ENCODE results near the gene HIPK3. TPM values are rescaled to one million over a fixed set of nuclear protein-coding genes. Genes with fewer than 3 reads are reported as not detected.
"Not testable (repeated sequence)": the region's sequence is repeated elsewhere in the genome, so short reads cannot be mapped to it uniquely, and the experiment has no call there.

Gene HIPK3
- total RNA-seq, 1 experiment from 2014 or later = 30.5 TPM

GRCh38 chr11:33303541-33303940 is 46.4 kb downstream of the HIPK3 start:
- DNase-seq (ENCODE audit: low read depth) = no peak

GRCh38 chr11:33306821-33307220 is 49.6 kb downstream of the HIPK3 start:
- DNase-seq (ENCODE audit: low read depth) = not testable (repeated sequence)

- DNase-seq (ENCODE audit: low read depth) = no peak
Measured at GRCh38 chr11:33307984-33308383, 50.8 kb downstream of the HIPK3 start.

- DNase-seq (ENCODE audit: low read depth) = no peak
Measured at GRCh38 chr11:33309118-33309517, 51.9 kb downstream of the HIPK3 start.

GRCh38 chr11:33310720-33311500 is 53.7 kb downstream of the HIPK3 start:
- peak; percentile 67 for DNase-seq (ENCODE audit: low read depth)

GRCh38 chr11:33311680-33312079 is 54.5 kb downstream of the HIPK3 start:
- no peak for DNase-seq (ENCODE audit: low read depth)

- DNase-seq (ENCODE audit: low read depth) = no peak
Measured at GRCh38 chr11:33315822-33316221, 58.6 kb downstream of the HIPK3 start.

GRCh38 chr11:33317662-33318061 is 60.5 kb downstream of the HIPK3 start:
- DNase-seq (ENCODE audit: low read depth) = no peak

GRCh38 chr11:33320016-33320813 is 63.0 kb downstream of the HIPK3 start:
- no peak for DNase-seq (ENCODE audit: low read depth)

GRCh38 chr11:33320814-33321330 is 63.7 kb downstream of the HIPK3 start:
- DNase-seq (ENCODE audit: low read depth) = no peak

GRCh38 chr11:33321422-33321821 is 64.2 kb downstream of the HIPK3 start:
- DNase-seq (ENCODE audit: low read depth) = no peak

- no peak for DNase-seq (ENCODE audit: low read depth)
Measured at GRCh38 chr11:33323421-33323820, 66.2 kb downstream of the HIPK3 start.

- no peak for DNase-seq (ENCODE audit: low read depth)
Measured at GRCh38 chr11:33324302-33324985, 67.3 kb downstream of the HIPK3 start.

GRCh38 chr11:33325451-33325850 is 68.3 kb downstream of the HIPK3 start:
- no peak for DNase-seq (ENCODE audit: low read depth)

- peak; percentile 58 for DNase-seq (ENCODE audit: low read depth)
Measured at GRCh38 chr11:33329705-33330329, 72.6 kb downstream of the HIPK3 start.

GRCh38 chr11:33333816-33334215 is 76.6 kb downstream of the HIPK3 start:
- DNase-seq (ENCODE audit: low read depth) = no peak

GRCh38 chr11:33334627-33335026 is 77.4 kb downstream of the HIPK3 start:
- no peak for DNase-seq (ENCODE audit: low read depth)

- DNase-seq (ENCODE audit: low read depth) = no peak
Measured at GRCh38 chr11:33339247-33339646, 82.1 kb downstream of the HIPK3 start.

- DNase-seq (ENCODE audit: low read depth) = peak; percentile 8
Measured at GRCh38 chr11:33344611-33345010, 87.4 kb downstream of the HIPK3 start.

GRCh38 chr11:33347490-33348125 is 90.4 kb downstream of the HIPK3 start:
- DNase-seq (ENCODE audit: low read depth) = no peak

- DNase-seq (ENCODE audit: low read depth) = no peak
Measured at GRCh38 chr11:33350287-33350686, 93.1 kb downstream of the HIPK3 start.
